GM18951 (cell line): ENCODE data around the gene IQCM.
"Not testable (repeated sequence)": the region's sequence is repeated elsewhere in the genome, so short reads cannot be mapped to it uniquely, and the experiment has no call there.

ENCODE experiments used
- POLR2A ChIP-seq: IDR thresholded peaks from 4 replicates; pipeline ENCODE4 v1.6.1; 2011; ENCODE audit warnings: mild to moderate bottlenecking; ENCODE audit not compliant: insufficient read length, insufficient read depth; ENCODE audit errors: extremely low read depth
- in situ Hi-C: fragments of 300-500 bp; cut with MboI; formaldehyde crosslinking; loops from one replicate; pipeline ENCODE4 v1.12.0; 2022; ENCODE audit warnings: low sequenced_read_pairs, mixed read lengths, inconsistent platforms; ENCODE audit not compliant: unreplicated experiment

Gene IQCM

GRCh38 chr4:149499726-149500125, 315.9 kb downstream of the IQCM start:
- TF ChIP-seq POLR2A: no peak
- in situ Hi-C loops: no loop called here

GRCh38 chr4:149498246-149498645, 317.4 kb downstream of the IQCM start:
- in situ Hi-C loops: no loop called here
- no peak for TF ChIP-seq POLR2A

DNA sequence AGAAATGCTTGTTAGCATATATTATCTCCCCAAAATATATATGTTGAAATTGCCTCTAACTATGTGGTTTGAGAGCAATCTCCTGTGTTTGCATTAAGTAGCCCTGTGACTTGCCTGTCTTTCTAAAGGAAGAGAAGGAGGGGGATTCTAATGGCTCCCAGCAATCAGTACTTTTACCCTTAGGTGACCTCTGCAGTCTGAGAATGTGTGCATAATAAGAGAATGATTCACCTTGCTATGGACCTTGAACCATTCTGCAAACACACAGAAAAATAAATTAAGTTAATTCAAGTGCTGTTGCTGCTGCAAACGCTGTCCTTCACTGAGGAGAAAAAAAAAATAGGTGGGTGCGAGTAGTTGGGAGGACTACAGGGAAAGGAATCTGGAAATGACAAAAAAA, 322.2 kb downstream of the IQCM start:
- in situ Hi-C loops: no loop called here
- no peak for TF ChIP-seq POLR2A

- TF ChIP-seq POLR2A: no peak
- in situ Hi-C loops: no loop called here
Observed at GRCh38 chr4:149489321-149489720, 326.3 kb downstream of the IQCM start.

- in situ Hi-C loops: no loop called here
Observed at GRCh38 chr4:149486861-149487260, 328.8 kb downstream of the IQCM start.

DNA sequence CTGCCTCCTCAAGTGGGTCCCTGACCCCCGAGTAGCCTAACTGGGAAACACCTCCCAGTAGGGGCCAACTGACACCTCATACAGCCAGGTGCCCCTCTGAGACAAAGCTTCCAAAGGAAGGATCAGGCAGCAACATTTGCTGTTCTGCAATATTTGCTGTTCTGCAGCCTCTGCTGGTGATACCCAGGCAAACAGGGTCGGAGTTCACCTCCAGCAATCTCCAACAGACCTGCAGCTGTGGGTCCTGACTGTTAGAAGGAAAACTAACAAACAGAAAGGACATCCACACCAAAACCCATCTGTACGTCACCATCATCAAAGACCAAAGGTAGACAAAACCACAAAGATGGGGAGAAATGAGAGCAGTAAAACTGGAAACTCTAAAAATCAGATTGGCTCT, 347.0 kb downstream of the IQCM start:
- in situ Hi-C loops: not testable (repeated sequence)

More at GRCh38 chr4:149486861-149487260, 328.8 kb downstream of the IQCM start:
- TF ChIP-seq POLR2A: no peak

- in situ Hi-C loops: no loop called here
- TF ChIP-seq POLR2A: no peak
Observed at GRCh38 chr4:149466446-149466845, 349.2 kb downstream of the IQCM start.

GRCh38 chr4:149465955-149466354, 349.7 kb downstream of the IQCM start:
- in situ Hi-C loops: no loop called here
- TF ChIP-seq POLR2A: no peak

DNA sequence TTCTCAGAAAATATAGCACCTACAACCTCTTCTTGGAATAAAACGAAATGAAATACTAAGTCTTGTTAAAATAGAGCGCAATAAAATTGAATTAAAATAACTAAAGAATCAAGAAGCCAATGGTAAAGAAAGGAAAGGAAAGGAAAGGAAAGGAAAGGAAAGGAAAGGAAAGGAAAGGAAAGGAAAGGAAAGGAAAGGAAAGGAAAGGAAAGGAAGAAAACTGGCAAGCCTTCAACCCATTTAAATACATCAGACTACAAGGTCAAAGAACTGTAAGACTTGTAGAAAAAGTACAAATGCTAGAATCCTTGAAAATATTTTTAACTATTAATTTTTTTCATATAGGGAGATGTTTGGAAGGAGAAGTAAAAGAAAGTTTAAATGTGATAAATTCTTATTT, 372.1 kb downstream of the IQCM start:
- in situ Hi-C loops: no loop called here
- TF ChIP-seq POLR2A: no peak

DNA sequence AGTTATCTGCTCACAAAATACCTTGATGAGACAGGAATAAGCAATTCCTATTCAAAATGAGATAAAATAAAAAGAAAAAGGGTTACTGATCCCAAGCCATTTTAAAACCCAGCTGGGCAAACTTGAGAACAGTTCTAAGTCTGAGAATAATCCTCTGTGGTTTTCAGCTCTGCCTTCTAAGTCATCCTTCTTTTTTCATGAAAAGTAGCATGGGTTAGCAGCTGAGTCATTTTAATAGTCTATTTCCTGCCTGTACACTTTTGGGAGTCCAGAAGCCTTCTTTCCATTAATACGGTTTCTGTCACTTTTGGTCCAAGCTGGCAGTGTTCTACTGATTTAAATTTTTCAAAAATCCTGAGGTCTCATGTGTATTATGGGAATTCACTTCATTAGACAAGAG, 374.3 kb downstream of the IQCM start:
- in situ Hi-C loops: no loop called here
- TF ChIP-seq POLR2A: no peak

GRCh38 chr4:149426461-149426860, 389.2 kb downstream of the IQCM start:
- TF ChIP-seq POLR2A: no peak
- in situ Hi-C loops: no loop called here

DNA sequence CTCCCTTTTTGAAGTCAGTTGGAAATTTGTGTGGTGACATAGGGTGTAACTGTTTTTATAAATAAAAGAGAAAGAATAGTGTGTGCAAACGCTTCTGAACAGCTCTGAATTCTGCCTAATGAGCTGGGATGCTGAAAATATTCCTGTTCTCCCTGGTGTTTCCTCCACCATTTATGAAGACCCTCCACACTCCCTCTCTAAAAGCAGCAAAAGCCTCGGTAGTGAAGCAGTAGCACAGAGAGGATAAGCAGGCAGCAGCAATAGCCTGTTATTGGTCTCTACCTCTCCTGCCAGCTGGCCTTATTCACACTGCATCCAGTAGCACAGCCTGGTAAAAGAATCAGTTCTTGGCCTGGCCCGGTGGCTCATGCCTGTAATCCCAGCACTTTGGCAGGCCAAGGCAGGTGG, 406.1 kb downstream of the IQCM start:
- in situ Hi-C loops: no loop called here

DNA sequence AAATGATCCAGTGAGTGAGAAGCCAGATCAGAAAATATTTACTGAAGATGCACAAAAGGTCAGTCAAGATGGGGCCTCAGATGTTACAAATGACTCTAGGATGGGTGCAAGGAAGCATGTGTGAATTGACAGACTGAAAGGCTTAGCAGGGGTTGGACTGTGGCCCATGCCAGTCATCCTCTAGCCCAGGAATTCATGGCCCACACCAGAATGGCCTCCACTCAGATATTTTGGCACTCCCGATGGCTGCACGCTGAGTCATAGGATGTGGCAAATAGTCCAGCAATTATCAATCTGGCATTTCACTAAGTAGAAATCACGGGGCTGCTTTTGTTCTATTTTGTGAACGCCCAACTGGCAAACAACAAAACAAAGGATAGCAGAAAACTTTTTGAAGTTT, 406.5 kb downstream of the IQCM start:
- no peak for TF ChIP-seq POLR2A
- in situ Hi-C loops: no loop called here

More for the DNA sequence above, 406.1 kb downstream of the IQCM start:
- TF ChIP-seq POLR2A: no peak

DNA sequence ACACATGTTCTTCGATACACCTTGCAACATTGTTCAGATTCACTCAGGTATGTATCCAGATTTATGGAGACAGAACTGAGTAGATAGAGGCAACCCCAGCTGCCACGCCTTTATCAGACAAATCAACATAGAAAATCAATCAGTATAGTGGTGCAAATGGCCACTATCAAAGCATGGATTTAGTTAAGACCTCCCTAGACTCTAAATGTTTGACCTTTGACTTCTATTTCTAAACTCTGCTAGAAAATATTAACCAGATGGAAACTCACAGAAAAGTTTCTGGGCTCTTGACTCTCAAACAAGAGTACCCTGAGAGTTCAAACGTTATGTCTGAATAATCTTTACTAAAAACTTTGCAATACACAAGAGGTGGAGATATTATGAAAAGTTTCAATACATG, 411.5 kb downstream of the IQCM start:
- in situ Hi-C loops: no loop called here
- TF ChIP-seq POLR2A: no peak

- in situ Hi-C loops: no loop called here
- no peak for TF ChIP-seq POLR2A
Observed at GRCh38 chr4:149403081-149403480, 412.6 kb downstream of the IQCM start.
